ENCODE results near the gene PER3.

DNA sequence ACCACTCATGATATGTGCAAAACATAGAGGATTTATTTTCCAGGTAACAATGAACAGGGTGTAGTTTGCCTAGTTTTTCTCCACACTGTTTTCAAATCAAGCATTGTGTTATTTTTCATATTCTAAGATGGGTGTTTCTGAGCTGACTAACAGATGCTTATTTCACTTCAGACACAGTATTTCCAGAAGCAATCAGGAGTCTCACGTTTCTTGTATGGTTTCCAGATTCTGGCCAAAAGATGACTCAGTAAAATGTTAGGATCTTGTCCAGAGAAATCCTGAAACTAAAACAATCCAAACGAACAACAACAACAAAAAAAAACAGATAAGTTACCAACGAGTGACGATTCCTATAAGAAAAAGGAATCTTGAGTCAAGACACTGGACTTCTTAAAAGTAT lies 63.5 kb downstream of the PER3 start:
- TF ChIP-seq TOX (CRISPR knock-in tag; IDR thresholded peaks at IDR 0.05; ENCODE audit: borderline replicate concordance) (no peak), PATZ1 (CRISPR knock-in tag; IDR thresholded peaks at IDR 0.05; ENCODE audit: borderline replicate concordance) (no peak), ARNTL (CRISPR knock-in tag; IDR thresholded peaks at IDR 0.05; ENCODE audit: borderline replicate concordance, low read depth) (no peak), ZFP3 (CRISPR knock-in tag; IDR thresholded peaks at IDR 0.05) (no peak), RARB (CRISPR knock-in tag; IDR thresholded peaks at IDR 0.05) (no peak), TSHZ2 (CRISPR knock-in tag; IDR thresholded peaks at IDR 0.05) (no peak), ZNF8 (CRISPR knock-in tag; IDR thresholded peaks at IDR 0.05) (no peak), ZNF70 (CRISPR knock-in tag; IDR thresholded peaks at IDR 0.05) (no peak), TCF4 (CRISPR knock-in tag; IDR thresholded peaks at IDR 0.05; ENCODE audit: borderline replicate concordance) (no peak), GLIS3 (CRISPR knock-in tag; IDR thresholded peaks at IDR 0.05) (no peak)
